Suppressor macrophage treated with lipopolysaccharide for 1 hour (primary cell): ENCODE measurements around the gene WDR93.

Experiments used
- DNase-seq, 3 donors: peaks; one replicate each; pipeline ENCODE4 v3.0.0-alpha.2; 2020 to 2022

Gene WDR93

GRCh38 chr15:89690276-89691218 lies at the start of gene WDR93, which contains the start of gene PEX11A:
Gene WDR93, plus strand, starts transcription at chr15:89690811. Its CDS starts 10,936 bp downstream, at chr15:89701747.
Gene PEX11A, minus strand, starts transcription at chr15:89690754. Its CDS starts 122 bp downstream, at chr15:89690632.
- DNase-seq, result peak; percentile 74 to 88 (median 78)

GRCh38 chr15:89641053-89641452 lies 49.6 kb upstream of the WDR93 start:
- DNase-seq, result no peak

GRCh38 chr15:89642106-89642505 lies 48.5 kb upstream of the WDR93 start:
- DNase-seq, result no peak

GRCh38 chr15:89645680-89646079 lies 44.9 kb upstream of the WDR93 start:
- DNase-seq, result no peak

- no peak for DNase-seq
These were observed 44.0 kb upstream of the WDR93 start for GRCh38 chr15:89646416-89647141.

GRCh38 chr15:89647191-89647851 lies 43.3 kb upstream of the WDR93 start:
- DNase-seq, result peak; percentile 59 to 84 (median 70)

GRCh38 chr15:89648106-89649012 lies 42.3 kb upstream of the WDR93 start:
- DNase-seq, result no peak

GRCh38 chr15:89649013-89649625 lies 41.5 kb upstream of the WDR93 start:
- DNase-seq, result no peak

- DNase-seq, result no peak
These were observed 40.9 kb upstream of the WDR93 start for GRCh38 chr15:89649716-89650115.

- no peak for DNase-seq
These were observed 38.5 kb upstream of the WDR93 start for GRCh38 chr15:89652131-89652530.

GRCh38 chr15:89652666-89653065 lies 37.9 kb upstream of the WDR93 start:
- DNase-seq, result no peak

- DNase-seq, result no peak
These were observed 37.0 kb upstream of the WDR93 start for GRCh38 chr15:89653578-89653977.

GRCh38 chr15:89654301-89654761 lies 36.3 kb upstream of the WDR93 start:
- peak in 1 of 3 donors; percentile 2 for DNase-seq

- DNase-seq, result peak in 2 of 3 donors; percentile 24 to 38
These were observed 35.5 kb upstream of the WDR93 start, which contains the start of gene KIF7 for GRCh38 chr15:89654847-89655805. Gene KIF7, minus strand, starts transcription at chr15:89655467. Its CDS starts 2,537 bp downstream, at chr15:89652930.

GRCh38 chr15:89656116-89656815 lies 34.3 kb upstream of the WDR93 start:
- no peak for DNase-seq

GRCh38 chr15:89657686-89658200 lies 32.9 kb upstream of the WDR93 start:
- DNase-seq, result no peak

GRCh38 chr15:89659295-89659694 lies 31.3 kb upstream of the WDR93 start:
- no peak for DNase-seq

- no peak for DNase-seq
These were observed 30.1 kb upstream of the WDR93 start for GRCh38 chr15:89660556-89660955.
